GM19240 (cell line): Measurements from ENCODE around the gene TBC1D22A.
"Not testable (repeated sequence)": the region's sequence is repeated elsewhere in the genome, so short reads cannot be mapped to it uniquely, and the experiment has no call there.

Experiments
- DNase-seq: peaks from one replicate; pipeline ENCODE4 v3.0.0; 2011; ENCODE audit warnings: low spot score; ENCODE audit not compliant: insufficient read length

Gene TBC1D22A

GRCh38 chr22:46773076-46773475, 10.6 kb downstream of the TBC1D22A start:
- no peak for DNase-seq

DNA sequence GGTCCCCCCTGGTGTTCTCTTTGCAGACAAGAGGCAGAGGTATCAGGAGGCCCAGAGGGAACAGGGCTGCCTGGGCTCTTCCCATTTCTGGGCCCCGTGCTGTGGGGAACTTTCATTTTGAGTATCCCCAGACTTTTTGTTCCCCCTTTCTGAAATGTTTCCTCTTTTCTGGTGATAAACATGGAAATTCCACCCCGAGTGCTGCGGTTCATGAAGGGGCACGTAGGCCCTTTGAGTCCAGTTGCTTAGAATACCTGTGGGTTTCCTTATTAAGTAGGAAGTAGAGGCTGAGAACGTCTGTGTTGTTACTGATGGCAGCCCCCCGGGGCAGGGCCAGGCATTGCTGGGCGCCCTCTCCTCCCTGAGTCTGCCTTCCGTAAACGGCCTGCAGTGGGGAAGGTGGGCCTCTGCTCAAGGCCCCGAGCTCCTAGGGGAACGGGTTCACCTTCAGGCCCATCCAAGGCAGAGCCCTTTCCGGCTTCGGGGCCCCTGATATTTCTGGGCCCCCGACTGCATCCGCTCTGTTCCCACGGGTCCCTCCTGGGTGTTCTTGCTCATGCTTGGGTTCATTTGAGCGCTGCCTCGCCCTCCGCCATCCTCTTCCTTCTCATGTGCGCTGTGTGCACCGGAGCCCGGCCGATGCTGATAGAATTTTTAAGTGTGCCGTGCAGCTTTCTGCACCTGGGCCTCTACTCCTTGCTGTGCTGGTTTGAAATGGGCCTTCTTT, 12.0 kb downstream of the TBC1D22A start:
- no peak for DNase-seq

DNA sequence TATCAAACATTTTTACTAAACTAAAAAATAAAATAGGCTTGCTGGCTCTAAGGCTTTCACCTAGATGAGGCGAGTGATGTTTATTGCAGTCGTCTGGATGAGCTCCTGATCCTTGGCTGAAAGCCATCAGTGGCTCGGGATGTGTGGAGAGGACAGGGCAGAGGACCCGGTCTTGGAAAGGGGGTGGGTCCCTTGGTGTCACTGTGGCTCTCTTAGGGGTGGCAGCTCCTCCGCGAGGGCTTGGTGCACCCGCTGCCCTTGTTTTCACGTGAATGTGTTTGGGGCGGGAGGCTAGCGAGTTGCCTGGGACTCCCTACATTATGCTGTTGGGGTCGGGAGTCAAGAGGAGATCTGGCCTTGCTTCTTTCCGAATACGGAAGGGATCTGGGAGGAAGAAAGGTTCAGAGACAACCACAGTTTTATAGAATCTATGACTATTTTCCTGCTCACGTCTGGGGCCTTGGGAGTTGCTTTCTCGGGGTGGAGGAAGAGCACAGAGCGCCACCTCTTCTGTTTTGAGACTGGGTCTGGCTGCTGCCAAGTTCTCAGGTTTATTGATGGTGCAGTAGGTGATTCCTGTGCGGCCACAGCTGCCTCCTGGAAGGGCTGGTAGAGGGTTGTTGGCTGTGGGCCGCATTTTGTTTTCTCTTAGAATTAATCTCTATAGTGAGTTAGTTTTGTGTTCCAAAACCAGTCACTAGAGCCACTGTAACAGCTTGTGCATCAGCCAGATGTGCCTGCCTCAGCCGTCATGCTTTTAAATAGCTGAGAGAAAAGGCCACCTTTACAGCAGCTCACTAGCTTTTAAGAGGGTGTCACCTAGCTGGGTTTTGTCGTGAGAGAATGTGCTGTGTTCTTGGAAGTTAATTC, 12.8 kb downstream of the TBC1D22A start:
- no peak for DNase-seq

GRCh38 chr22:46775850-46776826, 13.7 kb downstream of the TBC1D22A start:
- no peak for DNase-seq

DNA sequence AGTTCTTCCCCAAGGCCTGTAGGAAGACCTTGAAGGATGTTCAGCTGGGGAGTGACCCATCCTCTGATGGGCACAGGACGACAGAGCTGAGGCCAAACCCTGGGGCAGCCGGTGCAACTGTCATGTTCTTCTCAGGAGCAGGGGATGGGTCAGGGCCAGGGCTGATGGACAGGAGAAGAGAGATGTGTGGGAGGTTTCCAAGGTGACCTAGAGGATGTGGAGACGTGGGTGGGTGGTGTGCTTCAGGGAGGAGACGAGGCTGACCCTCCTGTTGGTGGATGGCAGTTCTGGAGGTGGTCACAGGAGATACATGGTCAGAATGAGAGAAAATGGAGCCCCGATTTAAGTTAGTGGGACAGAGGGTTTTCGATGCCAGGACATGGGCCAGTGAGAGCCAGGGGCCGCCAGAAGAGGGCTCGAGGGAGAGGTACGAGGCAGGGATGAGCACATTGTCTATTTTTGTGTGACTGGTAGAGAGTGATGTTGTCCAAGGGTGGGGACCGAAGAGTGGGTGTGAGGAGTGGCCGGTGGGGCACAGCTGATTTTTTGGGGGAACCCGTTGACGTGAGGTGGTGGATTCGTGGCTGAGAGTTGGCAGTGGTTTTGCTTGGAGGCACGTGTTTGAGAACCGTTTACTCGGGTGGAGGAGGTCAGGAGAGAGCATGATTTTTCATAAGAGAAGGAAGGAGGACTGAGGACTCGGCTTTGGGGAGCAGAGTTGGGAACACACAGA, 14.6 kb downstream of the TBC1D22A start:
- no peak for DNase-seq

- DNase-seq: no peak
These were observed 15.1 kb downstream of the TBC1D22A start for GRCh38 chr22:46777609-46777970.

DNA sequence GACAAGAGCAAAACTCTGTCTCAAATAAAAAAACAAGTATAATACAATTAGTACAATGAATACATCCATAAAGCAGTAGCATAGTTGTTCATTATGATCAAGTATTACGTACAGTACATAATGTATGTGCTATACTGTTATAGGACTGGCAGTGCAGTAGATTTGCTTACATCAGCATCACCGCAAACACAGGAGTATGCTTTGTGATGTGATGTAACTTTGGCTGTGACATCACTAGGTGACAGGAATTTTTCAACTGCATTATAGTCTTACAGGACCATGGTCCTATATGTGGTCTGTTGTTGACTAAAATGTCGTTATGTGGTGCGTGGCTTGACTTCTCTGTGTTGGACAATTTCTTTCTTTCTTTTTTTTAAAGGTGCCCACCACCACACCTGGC, 16.6 kb downstream of the TBC1D22A start:
- no peak for DNase-seq

DNA sequence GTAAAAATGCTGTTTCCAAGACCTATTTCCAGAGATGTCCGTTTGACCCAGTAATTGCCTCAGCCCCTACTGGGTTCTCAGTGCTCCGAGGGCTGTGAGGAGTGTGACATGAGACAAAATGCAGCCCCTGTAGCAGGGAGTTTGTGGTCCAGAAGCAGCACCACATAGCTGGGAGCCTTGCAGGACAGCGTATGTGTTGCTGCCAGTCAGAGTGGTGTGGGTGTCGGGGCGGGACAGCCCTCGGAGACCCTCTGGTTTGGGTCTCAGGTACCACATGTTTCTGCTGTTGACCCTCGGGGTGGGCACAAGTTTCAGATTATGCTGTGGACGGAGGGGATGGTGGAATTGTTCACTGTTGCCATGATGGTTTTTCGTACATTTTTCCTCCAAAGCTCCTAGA, 17.2 kb downstream of the TBC1D22A start:
- DNase-seq: no peak

DNA sequence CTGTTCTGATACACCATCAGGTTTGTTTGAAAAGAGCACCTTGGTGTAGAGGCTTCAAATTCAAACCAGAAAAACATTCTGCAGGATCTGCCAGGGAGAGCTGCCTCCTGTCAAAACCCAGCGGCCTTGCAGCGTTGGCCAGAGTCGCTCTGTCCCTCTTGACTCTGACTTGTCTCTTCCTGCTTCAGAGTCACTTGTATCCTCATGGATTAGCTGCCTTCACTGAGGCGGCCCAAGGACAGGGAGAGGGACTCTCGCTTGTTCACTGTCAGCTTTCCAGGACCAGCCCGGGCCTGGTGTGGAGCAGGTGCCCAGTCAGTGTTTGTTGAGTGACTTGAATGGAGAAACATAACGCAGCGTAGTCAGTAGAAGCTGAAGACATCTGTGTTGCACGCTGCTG, 18.0 kb downstream of the TBC1D22A start:
- DNase-seq: no peak

- no peak for DNase-seq
These were observed 18.8 kb downstream of the TBC1D22A start for GRCh38 chr22:46781291-46781690.

DNA sequence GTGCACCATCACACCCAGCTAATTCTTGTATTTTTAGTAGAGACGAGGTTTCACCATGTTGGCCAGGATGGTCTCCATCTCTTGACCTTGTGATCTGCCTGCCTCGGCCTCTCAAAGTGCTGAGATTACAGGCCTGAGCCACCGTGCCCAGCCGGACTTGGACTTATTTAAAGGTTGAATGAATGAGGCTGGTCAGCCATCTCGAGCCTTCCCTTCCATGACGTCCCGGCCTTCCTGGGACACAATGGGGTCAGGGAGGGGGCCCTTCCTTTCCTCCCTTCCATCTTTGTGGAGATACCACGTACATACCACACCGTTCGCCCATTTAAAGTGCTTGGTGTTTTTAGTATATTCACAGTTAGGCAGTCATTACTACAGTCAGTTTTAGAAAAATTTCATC, 19.8 kb downstream of the TBC1D22A start:
- DNase-seq: not testable (repeated sequence)

- no peak for DNase-seq
These were observed 21.3 kb downstream of the TBC1D22A start for GRCh38 chr22:46783721-46784120.

DNA sequence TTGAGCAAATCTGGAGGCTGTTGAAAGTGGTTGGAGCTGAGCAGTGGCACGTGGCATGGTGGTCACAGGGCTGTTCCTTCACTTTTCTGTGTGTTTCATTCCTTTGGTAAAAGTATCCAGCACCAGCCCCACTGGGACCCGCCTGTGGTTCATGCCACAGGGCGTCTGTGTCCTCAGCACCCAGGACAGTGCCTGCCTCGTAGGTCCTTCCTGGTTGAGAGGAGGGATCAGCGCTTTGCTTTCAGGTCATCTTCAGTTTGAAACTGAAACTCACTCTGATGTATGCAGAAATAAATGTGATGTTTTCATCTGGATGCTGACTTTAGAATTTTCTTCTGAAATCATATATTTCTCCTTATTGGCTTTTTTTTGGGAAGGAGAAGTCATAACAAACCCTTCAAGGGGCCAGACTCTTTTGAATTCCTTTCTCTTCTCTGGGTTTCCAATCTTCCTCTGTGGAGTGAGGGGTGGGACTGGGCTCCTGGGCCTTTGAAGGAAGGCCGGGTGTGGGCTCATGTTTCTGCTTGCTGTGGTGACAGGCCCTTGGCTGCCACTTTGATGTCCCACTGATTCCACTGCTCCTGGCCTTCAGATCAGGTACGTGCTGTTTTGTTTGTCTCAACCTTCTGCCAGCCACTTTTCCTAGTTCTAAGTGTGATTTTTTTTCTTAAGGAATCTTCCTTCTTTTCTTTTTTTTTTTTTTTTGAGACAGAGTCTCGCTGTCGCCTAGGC, 26.2 kb downstream of the TBC1D22A start:
- DNase-seq: peak; percentile 60

GRCh38 chr22:46789992-46790391, 27.5 kb downstream of the TBC1D22A start:
- DNase-seq: no peak

DNA sequence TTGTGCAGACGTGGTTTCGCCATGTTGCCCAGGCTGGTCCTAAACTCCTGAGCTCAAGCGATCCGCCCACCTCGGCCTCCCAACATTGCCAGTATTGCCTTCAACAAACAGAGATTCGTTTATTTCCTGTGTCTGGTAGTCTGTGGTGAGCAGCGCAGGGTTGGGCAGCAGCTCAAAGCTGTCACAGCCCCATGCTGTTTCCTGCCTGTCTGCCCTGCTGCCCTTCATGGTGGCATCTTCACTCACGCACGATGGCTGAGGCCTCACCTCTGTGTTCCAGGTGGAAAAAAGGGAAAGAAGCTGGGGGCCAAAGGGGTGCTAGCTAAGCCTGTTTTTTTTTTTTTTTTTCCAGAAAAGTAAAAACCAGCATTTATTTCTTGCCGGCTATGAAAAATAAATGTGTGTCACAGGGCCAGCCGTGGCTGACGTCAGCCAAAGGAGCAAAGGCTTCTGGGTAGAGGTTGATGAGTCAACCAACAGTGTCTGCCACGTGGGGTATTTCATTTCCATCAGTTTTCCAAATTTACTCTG, 28.8 kb downstream of the TBC1D22A start:
- DNase-seq: no peak

- DNase-seq: no peak
These were observed 29.8 kb downstream of the TBC1D22A start for GRCh38 chr22:46792061-46792796.

DNA sequence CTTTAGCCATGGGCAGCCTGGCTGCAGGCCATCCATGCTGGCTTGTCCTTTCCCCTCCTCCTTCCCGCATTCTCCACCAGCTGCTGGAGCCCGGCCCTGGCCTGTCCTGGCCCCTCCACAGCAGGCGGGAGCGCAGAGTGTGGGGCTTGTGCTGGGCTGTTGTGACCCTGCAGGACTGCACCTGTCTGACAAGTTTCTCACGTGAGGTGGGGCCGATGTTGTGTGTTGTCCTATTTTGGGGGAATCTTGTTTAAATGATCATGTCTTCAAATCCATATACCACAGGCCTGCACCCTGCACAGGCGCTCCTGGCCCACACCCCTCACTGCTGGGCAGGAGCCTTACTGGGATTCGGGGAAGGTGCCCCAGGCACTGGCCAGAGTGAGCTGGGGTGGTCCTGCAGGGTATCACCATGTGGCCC, 30.4 kb downstream of the TBC1D22A start:
- no peak for DNase-seq

DNA sequence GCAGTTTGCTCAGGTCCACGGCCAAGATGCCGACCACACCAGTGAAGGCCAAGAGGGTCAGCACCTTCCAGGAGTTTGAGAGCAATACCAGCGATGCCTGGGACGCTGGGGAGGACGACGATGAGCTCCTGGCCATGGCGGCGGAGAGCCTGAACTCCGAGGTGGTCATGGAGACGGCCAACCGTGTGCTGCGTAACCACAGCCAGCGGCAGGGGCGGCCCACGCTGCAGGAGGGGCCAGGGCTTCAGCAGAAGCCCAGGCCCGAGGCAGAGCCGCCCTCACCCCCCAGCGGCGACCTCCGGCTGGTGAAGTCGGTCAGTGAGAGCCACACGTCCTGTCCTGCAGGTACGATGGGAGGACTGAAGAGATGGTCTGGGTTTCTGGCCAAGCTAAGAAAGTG, 31.0 kb downstream of the TBC1D22A start:
- DNase-seq: no peak

- DNase-seq: no peak
These were observed 31.6 kb downstream of the TBC1D22A start for GRCh38 chr22:46794067-46794466.
